GM23248 (cell line): ENCODE results near the gene CDH4. TPM values are rescaled to one million over a fixed set of nuclear protein-coding genes. Genes with fewer than 3 reads are reported as not detected.
A peak's percentile ranks its signal among the peaks of the same experiment; 100 is the strongest.

Experiments used
- DNase-seq: peaks from one replicate; pipeline ENCODE4 v3.0.0-alpha.2; 2015
- H2AFZ ChIP-seq: fragments of 200-600 bp; sonication (generic); 2 replicates; pipeline ENCODE4 v1.6.1; 2016; ENCODE audit warnings: antibody characterized with exemption
- H3F3A ChIP-seq: fragments of 200-600 bp; sonication (generic); 2 replicates; pipeline ENCODE4 v1.6.1; 2016; ENCODE audit warnings: mild to moderate bottlenecking, antibody characterized with exemption, mixed run types; ENCODE audit not compliant: insufficient read depth
- H3K27ac ChIP-seq: fragments of 200-600 bp; sonication (generic); 2 replicates; pipeline ENCODE4 v1.5.1; 2016; ENCODE audit warnings: mild to moderate bottlenecking
- H3K27me3 ChIP-seq: fragments of 200-600 bp; sonication (generic); replicated peaks from 2 replicates; pipeline ENCODE4 v1.6.1; 2016; ENCODE audit warnings: mild to moderate bottlenecking; ENCODE audit not compliant: insufficient read depth
- H3K36me3 ChIP-seq: fragments of 200-600 bp; sonication (generic); 2 replicates; pipeline ENCODE4 v1.6.1; 2016; ENCODE audit warnings: low read depth, mild to moderate bottlenecking
- H3K4me1 ChIP-seq: fragments of 200-600 bp; sonication (generic); 2 replicates; pipeline ENCODE4 v1.6.1; 2016; ENCODE audit warnings: mild to moderate bottlenecking; ENCODE audit not compliant: insufficient read depth
- H3K4me2 ChIP-seq: fragments of 200-600 bp; sonication (generic); one replicate; pipeline ENCODE4 v1.6.1; 2016; ENCODE audit warnings: mild to moderate bottlenecking; ENCODE audit not compliant: unreplicated experiment
- H3K4me3 ChIP-seq: fragments of 200-600 bp; sonication (generic); 2 replicates; pipeline ENCODE4 v1.5.1; 2016; ENCODE audit warnings: mild to moderate bottlenecking
- H3K79me2 ChIP-seq: fragments of 200-600 bp; sonication (generic); 2 replicates; pipeline ENCODE4 v1.6.1; 2016; ENCODE audit warnings: mild to moderate bottlenecking; ENCODE audit not compliant: insufficient read depth
- H3K9ac ChIP-seq: fragments of 200-600 bp; sonication (generic); 2 replicates; pipeline ENCODE4 v1.6.1; 2016; ENCODE audit warnings: mild to moderate bottlenecking
- H3K9me2 ChIP-seq: fragments of 200-600 bp; sonication (generic); 2 replicates; pipeline ENCODE4 v1.6.1; 2016; ENCODE audit warnings: mixed run types, mild to moderate bottlenecking, moderate library complexity; ENCODE audit not compliant: insufficient read depth
- H3K9me3 ChIP-seq: fragments of 200-600 bp; sonication (generic); one replicate; pipeline ENCODE4 v1.6.1; 2017; ENCODE audit warnings: low read depth
- H4K20me1 ChIP-seq: fragments of 200-600 bp; sonication (generic); 2 replicates; pipeline ENCODE4 v1.6.0; 2016; ENCODE audit not compliant: insufficient read depth
- EZH2 ChIP-seq: fragments of 200-600 bp; sonication (generic); IDR thresholded peaks from 2 replicates; pipeline ENCODE4 v1.6.1; 2018; ENCODE audit warnings: antibody characterized with exemption, mild to moderate bottlenecking; ENCODE audit not compliant: insufficient read depth, poor library complexity, severe bottlenecking
- EZH2phosphoT487 ChIP-seq: fragments of 200-600 bp; sonication (generic); IDR thresholded peaks from 2 replicates; pipeline ENCODE4 v1.6.1; 2018; ENCODE audit warnings: antibody characterized with exemption, moderate library complexity, mild to moderate bottlenecking, low read depth; ENCODE audit not compliant: insufficient read depth
- WGBS, 2 experiments: methylation state at CpG; one replicate each; pipeline ENCODE4 v1.1.6; 2015 to 2017; ENCODE audit warnings: low lambda C conversion rate in 2 of 2, low coverage in 1 of 2; ENCODE audit errors: missing lambda C conversion rate in 2 of 2; 5-methylcytosine and 5-hydroxymethylcytosine counted together
- in situ Hi-C: fragments of 300-500 bp; cut with MboI; formaldehyde crosslinking; loops from 2 replicates; pipeline ENCODE4 v1.15.0; 2020
- polyA plus RNA-seq: library from polyadenylated mRNA; unstranded; fragments of >200 nt; fragmentation: Nextera tagmentation; extraction: Ambion mirVana; gene quantifications from 2 replicates; pipeline ENCODE4 v1.2.1, GENCODE V29; 2016
- total RNA-seq: library from RNA; depleted of rRNA; stranded (reverse); fragments of >200 nt; shearing (Covaris generic); gene quantifications from 2 replicates; pipeline ENCODE4 v1.2.3, GENCODE V29; 2014

CDH4 gene
- total and polyA plus RNA-seq, 2 experiments from 2014 or later: 1.1 to 3.9 TPM

DNA sequence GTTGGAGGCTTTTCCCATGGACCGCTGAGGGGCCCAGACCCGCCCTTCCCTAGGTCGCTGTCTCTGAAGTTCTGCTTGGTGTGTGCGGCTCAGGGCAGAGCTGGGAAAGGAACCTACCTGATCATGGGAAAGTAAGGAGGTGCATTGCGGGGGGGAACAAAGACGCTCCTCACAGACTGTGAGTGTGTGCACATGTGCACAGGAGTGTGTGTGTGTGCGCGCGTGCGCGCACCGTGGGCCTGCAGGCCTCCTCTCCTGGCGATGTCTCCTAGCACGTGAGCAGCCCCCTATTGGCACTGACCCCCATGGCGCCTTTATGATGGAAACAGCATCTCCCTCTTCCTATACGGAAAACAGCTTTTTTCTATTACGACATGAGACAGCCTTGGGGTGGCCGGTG is 589.5 kb downstream of the CDH4 start:
- Histone ChIP-seq H3K36me3 (no peaks in the 10 kb centered on the region), H3K27me3 (no peaks in the 10 kb centered on the region; the same call in 1 of the 2 replicates), H3F3A (no peaks in the 10 kb centered on the region), H3K27ac (no peak overlapping the region), H3K4me3 (no peak overlapping the region), H4K20me1 (no peaks in the 10 kb centered on the region), H3K4me1 (no peaks in the 10 kb centered on the region), H3K79me2 (no peaks in the 10 kb centered on the region), H3K9me3 (no peaks in the 10 kb centered on the region), H3K9ac (no peak overlapping the region), H3K4me2 (no peak overlapping the region), H2AFZ (no peak overlapping the region), H3K9me2 (no peaks in the 10 kb centered on the region)
- in situ Hi-C loops: loop anchor here (10.0 kb wide), 1 partner anchor 57 kb away; no protein-coding TSS in a partner anchor
- DNase-seq: no peak
- WGBS, 2 experiments: 21 to 22% methylated on average over 18 of the region's 18 CpGs
- TF ChIP-seq EZH2 (no peak), EZH2phosphoT487 (no peak)

DNA sequence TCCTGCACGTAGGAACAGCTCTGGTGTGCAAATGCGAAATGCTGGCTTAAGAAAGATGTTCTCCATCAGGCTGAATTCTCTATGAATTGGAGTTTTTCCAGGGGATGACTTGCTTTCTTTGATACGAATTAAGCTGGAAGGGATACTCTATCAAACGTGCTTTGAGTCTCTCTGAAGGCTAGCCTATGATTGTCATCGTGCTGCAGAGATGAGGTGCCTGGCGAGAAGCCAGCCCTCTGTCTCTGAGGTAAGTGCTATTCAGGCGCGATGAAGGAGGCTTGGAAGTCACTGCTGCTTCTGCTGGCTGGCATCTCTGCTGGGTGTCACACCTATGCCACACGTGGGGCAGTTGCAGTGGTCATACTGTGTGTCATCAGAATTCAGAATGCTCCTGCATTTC is 589.9 kb downstream of the CDH4 start:
- Histone ChIP-seq H3K9me2 (no peaks in the 10 kb centered on the region), H3K9me3 (no peaks in the 10 kb centered on the region), H3K79me2 (no peaks in the 10 kb centered on the region), H3K4me1 (no peaks in the 10 kb centered on the region), H3K27me3 (no peaks in the 10 kb centered on the region; the same call in 1 of the 2 replicates), H3K9ac (no peak overlapping the region), H3K4me2 (no peak overlapping the region), H3K4me3 (no peak overlapping the region), H3K36me3 (no peaks in the 10 kb centered on the region), H2AFZ (no peak overlapping the region), H3F3A (no peaks in the 10 kb centered on the region), H3K27ac (no peak overlapping the region), H4K20me1 (no peaks in the 10 kb centered on the region)
- in situ Hi-C loops: loop anchor here (10.0 kb wide), 1 partner anchor 57 kb away; no protein-coding TSS in a partner anchor
- peak; percentile 27 for DNase-seq
- TF ChIP-seq EZH2 (no peak), EZH2phosphoT487 (no peak)
- WGBS, 2 experiments: 4 to 5% methylated on average over 9 of the region's 9 CpGs

DNA sequence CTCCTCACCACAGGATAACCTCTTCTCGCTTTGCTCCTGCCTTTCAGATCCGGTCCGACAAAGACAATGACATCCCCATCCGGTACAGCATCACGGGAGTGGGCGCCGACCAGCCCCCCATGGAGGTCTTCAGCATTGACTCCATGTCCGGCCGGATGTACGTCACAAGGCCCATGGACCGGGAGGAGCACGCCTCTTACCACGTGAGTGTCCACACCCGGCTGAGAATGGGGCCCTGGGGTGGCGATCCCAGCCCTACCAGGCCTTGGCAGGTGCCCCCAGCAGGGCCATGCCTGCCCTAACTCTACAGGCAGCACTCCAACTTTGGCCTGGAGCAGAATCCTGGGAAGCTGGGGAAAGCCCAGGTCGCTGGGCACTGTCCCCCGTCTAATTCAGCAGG is 592.6 kb downstream of the CDH4 start:
- Histone ChIP-seq H3K4me3 (no peak overlapping the region), H3K4me1 (no peaks in the 10 kb centered on the region), H4K20me1 (no peaks in the 10 kb centered on the region), H3K4me2 (no peak overlapping the region), H3K27ac (no peak overlapping the region), H3K9ac (no peak overlapping the region), H3K27me3 (no peaks in the 10 kb centered on the region; the same call in 1 of the 2 replicates), H3K9me2 (no peaks in the 10 kb centered on the region), H3F3A (no peaks in the 10 kb centered on the region), H3K9me3 (no peaks in the 10 kb centered on the region), H3K79me2 (no peaks in the 10 kb centered on the region), H2AFZ (no peak overlapping the region), H3K36me3 (no peaks in the 10 kb centered on the region)
- in situ Hi-C loops: loop anchor here (10.0 kb wide), 1 partner anchor 60 kb away; no protein-coding TSS in a partner anchor
- DNase-seq: no peak
- no peak for TF ChIP-seq EZH2
- TF ChIP-seq EZH2phosphoT487: no peak
- 63 to 69% methylated on average over 15 to 17 of the region's 17 CpGs for WGBS, 2 experiments

DNA sequence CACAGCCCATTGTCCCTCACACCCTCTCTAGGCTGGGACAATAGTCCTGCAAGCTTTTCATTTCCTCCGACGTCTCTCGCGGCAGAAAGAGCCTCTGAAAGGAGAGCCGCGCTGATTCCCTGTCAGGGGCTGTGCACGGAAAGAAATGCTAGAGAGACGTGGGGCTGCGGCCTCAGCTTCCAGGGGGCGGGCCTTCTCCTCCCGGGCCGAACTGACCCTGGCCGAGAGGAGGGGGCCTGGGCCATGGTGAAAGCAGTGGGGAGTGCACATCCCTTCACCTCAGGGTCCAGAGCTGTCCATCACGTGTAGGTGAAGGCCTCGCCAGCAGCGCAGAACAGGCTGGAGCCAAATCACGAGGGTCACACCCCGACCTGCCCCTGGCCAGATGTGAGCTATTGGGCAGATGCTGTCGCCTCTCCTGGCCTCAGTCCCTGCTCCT is 593.2 kb downstream of the CDH4 start:
- no peaks in the 10 kb centered on the region for H3K9me2 ChIP-seq
- no peak overlapping the region for H3K27ac ChIP-seq
- TF ChIP-seq EZH2phosphoT487 (no peak), EZH2 (no peak)
- H3K27me3 ChIP-seq: peaks cover 4% of the 10 kb centered on the region; the same call in 1 of the 2 replicates
- no peaks in the 10 kb centered on the region for H3F3A ChIP-seq
- H3K4me2 ChIP-seq: no peak overlapping the region
- no peak overlapping the region for H3K9ac ChIP-seq
- H3K36me3 ChIP-seq: no peaks in the 10 kb centered on the region
- H3K9me3 ChIP-seq: no peaks in the 10 kb centered on the region
- DNase-seq: no peak
- no peak overlapping the region for H2AFZ ChIP-seq
- in situ Hi-C loops: loop anchor here (10.0 kb wide), 1 partner anchor 60 kb away; no protein-coding TSS in a partner anchor
- 48 to 58% methylated on average over 18 to 19 of the region's 19 CpGs for WGBS, 2 experiments
- no peak overlapping the region for H3K4me3 ChIP-seq
- no peaks in the 10 kb centered on the region for H3K4me1 ChIP-seq
- H3K79me2 ChIP-seq: no peaks in the 10 kb centered on the region
- no peaks in the 10 kb centered on the region for H4K20me1 ChIP-seq
